Endothelial cell (in vitro differentiated cells): ENCODE measurements around the gene AKT3. TPM values are rescaled to one million over a fixed set of nuclear protein-coding genes. Genes with fewer than 3 reads are reported as not detected.

Source experiments
- DNase-seq: peaks from one replicate; pipeline ENCODE4 v3.0.0; 2021; ENCODE audit warnings: low spot score
- H3K27ac Mint-ChIP-seq: one replicate; pipeline ENCODE4 v1.8.0; 2021; ENCODE audit warnings: mixed read lengths, inconsistent platforms; ENCODE audit not compliant: unreplicated experiment
- H3K27me3 Mint-ChIP-seq: one replicate; pipeline ENCODE4 v1.8.0; 2021; ENCODE audit warnings: mild to moderate bottlenecking, moderate library complexity, mixed read lengths, inconsistent platforms; ENCODE audit not compliant: unreplicated experiment
- H3K36me3 Mint-ChIP-seq: one replicate; pipeline ENCODE4 v1.8.0; 2021; ENCODE audit warnings: mild to moderate bottlenecking, low read depth, mixed read lengths, inconsistent platforms; ENCODE audit not compliant: unreplicated experiment
- H3K4me1 Mint-ChIP-seq: one replicate; pipeline ENCODE4 v1.8.0; 2021; ENCODE audit warnings: mild to moderate bottlenecking, mixed read lengths, inconsistent platforms; ENCODE audit not compliant: unreplicated experiment
- H3K4me3 Mint-ChIP-seq: one replicate; pipeline ENCODE4 v1.8.0; 2021; ENCODE audit warnings: mild to moderate bottlenecking, mixed read lengths, inconsistent platforms; ENCODE audit not compliant: unreplicated experiment
- H3K9me3 Mint-ChIP-seq: one replicate; pipeline ENCODE4 v1.8.0; 2021; ENCODE audit warnings: mixed read lengths, inconsistent platforms; ENCODE audit not compliant: unreplicated experiment
- CTCF ChIP-seq: fragments of 200-600 bp; sonication (generic); IDR thresholded peaks from one replicate; pipeline ENCODE4 v1.5.0; 2021; ENCODE audit warnings: antibody characterized with exemption; ENCODE audit not compliant: unreplicated experiment
- total RNA-seq: library from RNA; stranded (reverse); fragmentation: NEBNext Ultra II Directional; extraction: Animal tissue kit (Norgen Biotek cat#: 25700); gene quantifications from one replicate; pipeline ENCODE4 v1.2.1, GENCODE V29; 2021; ENCODE audit not compliant: unreplicated experiment

Gene AKT3
- total RNA-seq, 1 donor from 2014 or later = 87.3 TPM

- DNase-seq = no peak
- no peak for TF ChIP-seq CTCF
- peaks cover 9% of the 10 kb centered on the region for H3K4me1 Mint-ChIP-seq
- no peak overlapping the region for H3K27ac Mint-ChIP-seq
- peaks cover 14% of the 10 kb centered on the region for H3K36me3 Mint-ChIP-seq
- no peaks in the 10 kb centered on the region for H3K9me3 Mint-ChIP-seq
- H3K4me3 Mint-ChIP-seq = no peak overlapping the region
- no peaks in the 10 kb centered on the region for H3K27me3 Mint-ChIP-seq
Observed at GRCh38 chr1:243563732-243564131, 286.3 kb downstream of the AKT3 start.

- TF ChIP-seq CTCF = no peak
- H3K27me3 Mint-ChIP-seq = no peaks in the 10 kb centered on the region
- H3K36me3 Mint-ChIP-seq = peaks cover 14% of the 10 kb centered on the region
- H3K4me1 Mint-ChIP-seq = peaks cover 9% of the 10 kb centered on the region
- no peak overlapping the region for H3K4me3 Mint-ChIP-seq
- no peak for DNase-seq
- no peak overlapping the region for H3K27ac Mint-ChIP-seq
- no peaks in the 10 kb centered on the region for H3K9me3 Mint-ChIP-seq
Observed at GRCh38 chr1:243562473-243562872, 287.6 kb downstream of the AKT3 start.

GRCh38 chr1:243561588-243562319 lies 288.3 kb downstream of the AKT3 start:
- no peak overlapping the region for H3K4me3 Mint-ChIP-seq
- DNase-seq = no peak
- peaks cover 14% of the 10 kb centered on the region for H3K36me3 Mint-ChIP-seq
- no peaks in the 10 kb centered on the region for H3K9me3 Mint-ChIP-seq
- peaks cover 9% of the 10 kb centered on the region for H3K4me1 Mint-ChIP-seq
- H3K27me3 Mint-ChIP-seq = no peaks in the 10 kb centered on the region
- no peak for TF ChIP-seq CTCF
- no peak overlapping the region for H3K27ac Mint-ChIP-seq

GRCh38 chr1:243559575-243560162 lies 290.4 kb downstream of the AKT3 start:
- DNase-seq = peak; percentile 7
- no peak for TF ChIP-seq CTCF
- Mint-ChIP-seq H3K4me1 (peaks cover 9% of the 10 kb centered on the region), H3K27me3 (no peaks in the 10 kb centered on the region), H3K27ac (peak overlapping the region; percentile 33), H3K36me3 (peaks cover 14% of the 10 kb centered on the region), H3K9me3 (no peaks in the 10 kb centered on the region), H3K4me3 (no peak overlapping the region)

GRCh38 chr1:243558576-243558975 lies 291.5 kb downstream of the AKT3 start:
- no peak for DNase-seq
- Mint-ChIP-seq H3K27me3 (no peaks in the 10 kb centered on the region), H3K27ac (no peak overlapping the region), H3K4me3 (no peak overlapping the region), H3K36me3 (peaks cover 14% of the 10 kb centered on the region), H3K4me1 (peaks cover 9% of the 10 kb centered on the region), H3K9me3 (no peaks in the 10 kb centered on the region)
- no peak for TF ChIP-seq CTCF
